Small intestine (tissue), 7 donors: Measurements from ENCODE around the gene IGSF3. TPM values are rescaled to one million over a fixed set of nuclear protein-coding genes. Genes with fewer than 3 reads are reported as not detected.

ENCODE experiments used
- DNase-seq, 2 donors: peaks; one replicate each; pipeline versions ENCODE4 v3.0.0 to v3.0.0-alpha.2; 2013
- FAIRE-seq: peaks from 2 replicates; lab custom pipeline; 2012; peaks lifted over from hg19 to GRCh38; lab: Jason Lieb, UNC
- H3K27ac ChIP-seq, 3 donors: one replicate each; pipeline ENCODE4 v1.5.1; 2013; ENCODE audit warnings: low read length in 2 of 3, mild to moderate bottlenecking in 2 of 3, control low read depth in 1 of 3, inconsistent platforms in 1 of 3, low read depth in 1 of 3, moderate library complexity in 1 of 3
- H3K27me3 ChIP-seq, 3 donors: one replicate each; pipeline ENCODE4 v1.6.1; 2013; ENCODE audit warnings: low read length in 3 of 3, inconsistent platforms in 1 of 3; ENCODE audit not compliant: control insufficient read depth in 3 of 3, insufficient read depth in 3 of 3
- H3K36me3 ChIP-seq, 3 donors: one replicate each; pipeline ENCODE4 v1.6.1; 2013; ENCODE audit warnings: low read length in 3 of 3, inconsistent platforms in 1 of 3, low read depth in 1 of 3, mild to moderate bottlenecking in 1 of 3, moderate library complexity in 1 of 3; ENCODE audit not compliant: control insufficient read depth in 3 of 3, insufficient read depth in 2 of 3
- H3K4me1 ChIP-seq, 3 donors: one replicate each; pipeline ENCODE4 v1.6.1; 2013; ENCODE audit warnings: low read length in 2 of 3, inconsistent platforms in 1 of 3, low read depth in 1 of 3, mild to moderate bottlenecking in 1 of 3, moderate library complexity in 1 of 3; ENCODE audit not compliant: control insufficient read depth in 3 of 3, insufficient read depth in 2 of 3
- H3K4me3 ChIP-seq, 3 donors: one replicate each; pipeline ENCODE4 v1.5.1; 2013; ENCODE audit warnings: low read length in 3 of 3, control low read depth in 1 of 3, inconsistent platforms in 1 of 3, low read depth in 1 of 3, mild to moderate bottlenecking in 1 of 3, moderate library complexity in 1 of 3
- H3K9me3 ChIP-seq, 2 donors: one replicate each; pipeline ENCODE4 v1.6.1; 2013; ENCODE audit warnings: low read depth in 1 of 2, low read length in 1 of 2; ENCODE audit not compliant: control insufficient read depth in 2 of 2, insufficient read depth in 1 of 2
- WGBS, 3 donors: extraction: QIAGEN DNeasy Blood & Tissue Kit; methylation state at CpG; one replicate each; pipeline ENCODE4 v1.1.7; 2013; 5-methylcytosine and 5-hydroxymethylcytosine counted together
- polyA plus RNA-seq, 4 donors: library from polyadenylated mRNA; stranded (reverse) in 3 of 4; unstranded in 1 of 4; fragments of 200-250 nt in 3 of 4; fragments of 120-200 nt in 1 of 4; gene quantifications; one replicate each; pipeline versions ENCODE4 v1.2.1 to v1.2.3, GENCODE V29; 2013
- donor health status: healthy with polysubstance abuse.
- donor health status: control.
- donor health status: control.
- donor health status: Bipolar disorder and iron deficiency.
- donor health status: healthy.

The IGSF3 gene
- polyA plus RNA-seq, 4 donors: 5.4 to 44.8 (median 7.0) TPM

DNA sequence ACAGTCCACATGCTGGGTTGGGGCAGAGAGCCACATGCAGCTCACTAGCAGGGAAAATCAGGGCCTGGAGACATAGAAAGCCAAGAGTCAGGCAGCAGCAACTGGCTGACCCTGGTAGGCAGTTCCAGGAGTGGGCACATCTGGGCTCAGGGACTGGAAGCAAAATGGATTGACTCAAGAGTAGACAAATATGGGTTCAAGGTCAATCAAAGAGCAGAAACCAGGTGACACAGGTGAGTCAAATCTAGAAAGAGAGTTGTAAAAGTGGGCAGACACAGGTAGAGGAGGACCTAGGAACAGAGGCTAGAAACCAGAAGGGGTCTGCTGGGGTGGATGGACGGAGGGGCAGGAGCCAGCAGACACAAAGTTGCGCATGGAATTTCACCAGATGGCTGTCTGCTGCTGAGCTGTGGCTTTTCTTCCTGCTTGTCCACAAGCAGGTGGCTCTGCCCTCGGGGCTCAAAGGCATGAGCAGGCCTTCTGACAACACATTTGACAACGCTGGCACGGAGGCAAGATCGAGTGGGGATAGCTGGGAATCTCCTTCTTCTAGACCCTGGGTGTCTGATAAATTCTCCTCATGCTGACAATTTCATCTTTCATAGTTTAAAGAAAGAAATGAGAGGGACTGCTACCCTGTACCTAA lies 40.8 kb upstream of the IGSF3 start:
- DNase-seq (no peak), FAIRE-seq (no peak)
- 78 to 89% (median 86%) methylated on average over 6 of the region's 6 CpGs for WGBS, 3 donors
- no peaks in the 10 kb centered on the region for H3K9me3 ChIP-seq
- no peaks in the 10 kb centered on the region for H3K36me3 ChIP-seq
- peaks cover 0 to 3% (median 0%) of the 10 kb centered on the region in 3 donors for H3K27me3 ChIP-seq
- H3K4me3 ChIP-seq: no peak overlapping the region
- no peak overlapping the region for H3K27ac ChIP-seq
- H3K4me1 ChIP-seq: no peaks in the 10 kb centered on the region

DNA sequence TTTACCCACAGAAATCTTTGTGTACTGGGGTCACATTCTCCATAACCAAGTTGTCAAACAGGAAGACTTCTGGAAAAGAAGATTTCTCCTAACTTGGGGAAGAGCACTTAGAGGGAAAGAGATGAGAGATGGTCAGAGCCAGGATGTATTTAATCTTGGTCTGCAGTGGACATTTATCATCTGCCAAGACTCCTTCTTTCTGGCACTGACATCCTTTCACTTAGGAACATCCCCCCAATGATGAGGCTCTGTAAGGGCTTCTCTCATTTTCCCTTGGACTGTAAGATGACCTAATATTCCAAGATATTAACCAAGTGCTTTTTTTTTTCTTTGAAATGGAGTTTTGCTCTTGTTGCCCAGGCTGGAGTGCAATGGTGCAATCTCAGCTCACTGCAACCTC lies 39.3 kb upstream of the IGSF3 start:
- H3K4me3 ChIP-seq: no peak overlapping the region
- H3K27me3 ChIP-seq: peaks cover 0 to 3% (median 0%) of the 10 kb centered on the region in 3 donors
- H3K9me3 ChIP-seq: no peaks in the 10 kb centered on the region
- no peak for DNase-seq
- H3K36me3 ChIP-seq: no peaks in the 10 kb centered on the region
- H3K27ac ChIP-seq: no peak overlapping the region
- FAIRE-seq: no peak
- H3K4me1 ChIP-seq: no peaks in the 10 kb centered on the region

DNA sequence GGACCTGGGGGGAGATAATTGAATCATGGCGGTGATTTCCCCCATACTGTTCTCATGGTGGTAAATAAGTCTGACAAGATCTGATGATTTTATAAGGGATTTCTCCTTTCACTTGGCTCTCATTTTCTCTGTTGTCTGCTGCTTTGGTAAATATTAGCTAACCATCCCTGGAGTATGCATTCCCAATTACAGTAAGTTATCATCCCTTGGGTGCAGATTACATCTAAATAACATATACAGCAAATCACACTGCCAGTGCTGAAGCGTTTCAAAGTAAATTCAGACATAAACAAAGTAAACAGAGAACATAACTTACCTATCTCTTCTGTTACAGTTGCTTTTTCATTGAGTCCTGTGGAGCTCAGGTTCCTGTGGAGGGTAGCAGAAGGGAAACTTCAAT lies 38.6 kb upstream of the IGSF3 start:
- FAIRE-seq (no peak), DNase-seq (no peak)
- WGBS, 3 donors: 61 to 74% (median 68%) methylated on average over 2 of the region's 2 CpGs
- Histone ChIP-seq H3K27me3 (peaks cover 0 to 3% (median 0%) of the 10 kb centered on the region in 3 donors), H3K4me1 (no peaks in the 10 kb centered on the region), H3K27ac (no peak overlapping the region), H3K4me3 (no peak overlapping the region), H3K9me3 (no peaks in the 10 kb centered on the region), H3K36me3 (no peaks in the 10 kb centered on the region)

DNA sequence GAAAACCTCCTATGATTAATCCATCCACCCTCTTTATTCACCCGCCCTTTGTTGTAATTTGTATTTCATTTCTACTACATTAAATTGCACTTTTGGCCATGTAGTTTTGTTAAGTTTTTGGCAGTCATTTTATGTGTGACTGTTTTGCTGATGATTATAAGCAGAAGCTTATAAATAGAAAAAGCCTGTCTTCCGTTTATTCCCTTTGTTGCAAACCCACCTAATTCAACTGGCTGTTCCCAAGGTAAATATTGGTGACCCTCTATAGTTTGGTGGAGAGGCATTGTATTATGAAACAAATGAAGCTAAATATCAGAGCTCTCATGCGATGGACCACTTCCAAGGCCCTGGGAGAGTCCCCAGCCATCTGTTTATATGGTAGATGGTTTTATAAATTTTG lies 36.7 kb upstream of the IGSF3 start:
- 70 to 93% (median 88%) methylated on average over 3 of the region's 3 CpGs for WGBS, 3 donors
- no peaks in the 10 kb centered on the region for H3K9me3 ChIP-seq
- H3K27me3 ChIP-seq: peaks cover 0 to 3% (median 0%) of the 10 kb centered on the region in 3 donors
- no peak for FAIRE-seq
- no peak for DNase-seq
- no peaks in the 10 kb centered on the region for H3K4me1 ChIP-seq
- no peak overlapping the region for H3K4me3 ChIP-seq
- H3K27ac ChIP-seq: no peak overlapping the region
- no peaks in the 10 kb centered on the region for H3K36me3 ChIP-seq

DNA sequence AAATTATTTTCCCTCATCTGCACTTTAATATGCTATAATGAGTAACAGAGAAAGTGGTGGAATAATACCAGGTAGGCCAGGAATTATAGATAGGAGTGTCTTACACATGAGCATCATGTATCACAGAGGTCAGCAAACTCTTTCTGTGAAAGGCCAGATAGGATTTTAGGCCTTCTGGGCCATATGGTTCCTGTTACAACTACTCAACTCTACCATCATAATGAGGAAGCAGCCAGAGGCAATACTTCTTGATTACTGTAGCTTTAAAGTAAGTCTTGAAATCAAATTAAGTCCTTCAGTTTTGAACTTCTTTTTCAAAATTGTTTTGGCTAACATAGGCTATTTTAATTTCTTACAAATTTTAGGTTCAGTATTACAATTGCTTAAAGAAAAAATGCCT lies 32.1 kb upstream of the IGSF3 start:
- H3K4me1 ChIP-seq: no peaks in the 10 kb centered on the region
- no peaks in the 10 kb centered on the region for H3K36me3 ChIP-seq
- no peaks in the 10 kb centered on the region for H3K9me3 ChIP-seq
- H3K27ac ChIP-seq: no peak overlapping the region
- H3K4me3 ChIP-seq: no peak overlapping the region
- DNase-seq (no peak), FAIRE-seq (no peak)
- no peaks in the 10 kb centered on the region for H3K27me3 ChIP-seq

DNA sequence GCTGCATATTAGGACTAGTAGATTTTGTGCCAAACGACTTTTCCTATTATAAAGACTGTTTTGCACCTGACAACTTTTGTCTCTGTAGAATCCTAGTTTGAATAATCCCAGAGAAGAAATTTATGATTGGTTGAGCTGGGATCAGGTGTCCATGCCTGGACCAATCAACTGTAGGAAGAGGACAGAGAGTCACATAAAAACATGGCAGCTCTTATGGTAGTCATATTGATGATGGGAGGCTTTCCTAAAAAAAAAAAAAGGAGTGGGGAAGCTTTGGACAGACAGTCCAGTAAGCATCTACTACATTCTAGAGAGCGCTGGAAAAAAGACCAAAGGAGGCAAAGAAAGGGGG lies 30.7 kb upstream of the IGSF3 start:
- 72 to 87% (median 73%) methylated on average over 2 of the region's 2 CpGs for WGBS, 3 donors
- Histone ChIP-seq H3K4me3 (no peak overlapping the region), H3K27me3 (no peaks in the 10 kb centered on the region), H3K27ac (no peak overlapping the region), H3K4me1 (no peaks in the 10 kb centered on the region), H3K9me3 (no peaks in the 10 kb centered on the region), H3K36me3 (no peaks in the 10 kb centered on the region)
- FAIRE-seq (no peak), DNase-seq (no peak)

DNA sequence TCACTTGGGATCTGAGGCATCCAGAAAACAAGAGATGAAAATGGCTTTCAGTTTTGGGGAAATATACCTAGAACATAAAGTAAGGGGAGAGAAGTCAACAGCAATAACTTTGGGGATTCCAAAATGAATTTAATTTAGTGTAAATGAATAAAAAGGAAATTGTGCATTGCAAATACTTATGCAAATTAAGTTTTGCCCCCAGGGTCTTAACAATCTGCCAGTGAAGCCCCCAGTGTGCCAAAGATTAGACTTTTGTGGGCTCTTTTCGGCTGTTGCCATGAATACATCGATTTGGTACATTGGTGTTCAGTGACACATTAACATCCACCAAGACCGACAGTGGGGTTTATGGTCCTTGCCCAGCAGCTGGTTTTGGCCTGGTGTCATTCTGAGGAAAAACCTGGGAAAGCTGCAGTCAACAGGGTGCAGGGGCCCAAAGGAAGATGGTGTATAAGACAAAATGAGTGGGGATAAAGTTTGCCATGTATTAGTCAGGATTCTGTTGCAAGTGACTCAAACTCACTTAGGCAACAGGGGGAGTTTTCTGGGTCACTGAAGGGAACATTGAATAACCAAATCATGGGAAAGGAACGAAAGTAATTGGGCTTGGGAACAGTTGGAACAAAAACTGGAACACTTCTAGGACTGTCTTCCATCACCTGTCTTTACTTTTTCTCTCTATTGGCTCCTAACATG lies 30.2 kb upstream of the IGSF3 start:
- no peaks in the 10 kb centered on the region for H3K4me1 ChIP-seq
- H3K4me3 ChIP-seq: no peak overlapping the region
- 76 to 83% (median 76%) methylated on average over 4 of the region's 4 CpGs for WGBS, 3 donors
- no peak for FAIRE-seq
- H3K27me3 ChIP-seq: no peaks in the 10 kb centered on the region
- H3K27ac ChIP-seq: no peak overlapping the region
- no peaks in the 10 kb centered on the region for H3K9me3 ChIP-seq
- no peaks in the 10 kb centered on the region for H3K36me3 ChIP-seq
- no peak for DNase-seq

DNA sequence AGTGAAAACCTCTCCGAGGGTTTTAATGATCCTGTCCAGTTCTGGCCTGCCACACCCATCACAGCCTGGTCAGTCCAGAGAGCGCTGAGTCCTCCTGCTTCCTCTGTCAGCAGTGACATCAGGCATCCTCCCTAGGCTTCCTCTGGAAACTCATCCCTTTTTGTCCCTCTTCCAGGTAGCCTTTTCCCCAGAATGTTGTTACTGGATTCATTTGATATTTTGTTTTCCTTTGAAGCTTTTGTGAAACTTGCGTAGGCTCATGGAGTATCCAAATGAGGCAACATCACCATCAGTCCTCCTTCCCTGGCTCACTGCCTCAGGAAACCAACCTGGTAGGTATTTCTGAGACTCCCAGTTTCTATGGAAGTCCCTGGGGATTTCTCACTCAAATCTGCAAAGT lies 27.0 kb upstream of the IGSF3 start:
- WGBS, 3 donors: 84 to 88% (median 84%) methylated on average over 3 of the region's 3 CpGs
- Histone ChIP-seq H3K27ac (no peak overlapping the region), H3K4me3 (no peak overlapping the region), H3K27me3 (no peaks in the 10 kb centered on the region), H3K4me1 (peaks cover 0 to 4% (median 0%) of the 10 kb centered on the region in 3 donors), H3K36me3 (no peaks in the 10 kb centered on the region), H3K9me3 (no peaks in the 10 kb centered on the region)
- FAIRE-seq (no peak), DNase-seq (no peak)
